SK-N-MC (cell line): ENCODE results near the gene IRF5.

Experiments
- EZH2 ChIP-seq: fragments of 200-600 bp; sonication (generic); IDR thresholded peaks from one replicate; pipeline ENCODE4 v1.6.1; 2017; ENCODE audit warnings: antibody characterized with exemption
- POLR2AphosphoS5 ChIP-seq: IDR thresholded peaks from 2 replicates; pipeline ENCODE4 v1.6.1; 2012; ENCODE audit warnings: mild to moderate bottlenecking, low read depth, low read length, borderline replicate concordance

- TF ChIP-seq POLR2AphosphoS5 (no peak), EZH2 (no peak)
Observed at GRCh38 chr7:128909625-128910568, 27.8 kb upstream of the IRF5 start.
